GM12891 (cell line): ENCODE measurements around the gene MTX2.

ENCODE experiments used
- POLR2A ChIP-seq: IDR thresholded peaks from 2 replicates; pipeline ENCODE4 v1.6.1; 2011; ENCODE audit warnings: low read depth, low read length, control low read depth
- POLR2AphosphoS5 ChIP-seq: IDR thresholded peaks from 2 replicates; pipeline ENCODE4 v1.6.1; 2011; ENCODE audit warnings: low read depth, low read length, control low read depth
- POU2F2 ChIP-seq: IDR thresholded peaks from 2 replicates; pipeline ENCODE4 v1.6.1; 2011; ENCODE audit warnings: low read depth, mild to moderate bottlenecking, control low read depth, low read length, moderate library complexity
- TAF1 ChIP-seq: IDR thresholded peaks from 2 replicates; pipeline ENCODE4 v1.6.1; 2011; ENCODE audit warnings: low read depth, low read length, control low read depth

DNA sequence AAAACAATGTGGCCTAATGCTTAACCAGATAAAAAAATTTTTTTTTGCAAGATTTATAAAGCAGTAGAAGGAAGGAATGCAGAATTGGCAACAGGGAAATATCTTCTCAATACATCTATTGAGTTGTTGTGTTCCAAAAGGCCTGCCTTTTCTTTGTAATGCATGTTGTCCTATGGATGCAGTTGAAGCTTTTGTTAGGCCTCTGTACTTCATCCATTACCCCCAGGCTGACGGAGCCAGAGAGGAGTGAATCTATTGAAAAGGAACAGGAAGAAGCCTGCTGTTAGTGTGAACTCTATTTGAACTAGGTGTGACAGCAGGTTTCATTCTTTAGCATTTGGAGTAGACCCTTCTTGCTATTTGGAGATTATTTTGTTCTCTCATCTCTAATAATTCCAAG lies 56.5 kb downstream of the MTX2 start:
- no peak for TF ChIP-seq POLR2A
- no peak for TF ChIP-seq POLR2AphosphoS5
- TF ChIP-seq TAF1, result no peak
- no peak for TF ChIP-seq POU2F2
